ENCODE data around the gene RABGAP1. TPM values are rescaled to one million over a fixed set of nuclear protein-coding genes. Genes with fewer than 3 reads are reported as not detected.

Gene RABGAP1
- total and polyA plus RNA-seq, 2 experiments from 2014 or later = 8.5 to 33.9 TPM

- TF ChIP-seq, protein P1, sequence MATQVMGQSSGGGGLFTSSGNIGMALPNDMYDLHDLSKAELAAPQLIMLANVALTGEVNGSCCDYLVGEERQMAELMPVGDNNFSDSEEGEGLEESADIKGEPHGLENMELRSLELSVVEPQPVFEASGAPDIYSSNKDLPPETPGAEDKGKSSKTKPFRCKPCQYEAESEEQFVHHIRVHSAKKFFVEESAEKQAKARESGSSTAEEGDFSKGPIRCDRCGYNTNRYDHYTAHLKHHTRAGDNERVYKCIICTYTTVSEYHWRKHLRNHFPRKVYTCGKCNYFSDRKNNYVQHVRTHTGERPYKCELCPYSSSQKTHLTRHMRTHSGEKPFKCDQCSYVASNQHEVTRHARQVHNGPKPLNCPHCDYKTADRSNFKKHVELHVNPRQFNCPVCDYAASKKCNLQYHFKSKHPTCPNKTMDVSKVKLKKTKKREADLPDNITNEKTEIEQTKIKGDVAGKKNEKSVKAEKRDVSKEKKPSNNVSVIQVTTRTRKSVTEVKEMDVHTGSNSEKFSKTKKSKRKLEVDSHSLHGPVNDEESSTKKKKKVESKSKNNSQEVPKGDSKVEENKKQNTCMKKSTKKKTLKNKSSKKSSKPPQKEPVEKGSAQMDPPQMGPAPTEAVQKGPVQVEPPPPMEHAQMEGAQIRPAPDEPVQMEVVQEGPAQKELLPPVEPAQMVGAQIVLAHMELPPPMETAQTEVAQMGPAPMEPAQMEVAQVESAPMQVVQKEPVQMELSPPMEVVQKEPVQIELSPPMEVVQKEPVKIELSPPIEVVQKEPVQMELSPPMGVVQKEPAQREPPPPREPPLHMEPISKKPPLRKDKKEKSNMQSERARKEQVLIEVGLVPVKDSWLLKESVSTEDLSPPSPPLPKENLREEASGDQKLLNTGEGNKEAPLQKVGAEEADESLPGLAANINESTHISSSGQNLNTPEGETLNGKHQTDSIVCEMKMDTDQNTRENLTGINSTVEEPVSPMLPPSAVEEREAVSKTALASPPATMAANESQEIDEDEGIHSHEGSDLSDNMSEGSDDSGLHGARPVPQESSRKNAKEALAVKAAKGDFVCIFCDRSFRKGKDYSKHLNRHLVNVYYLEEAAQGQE (IDR thresholded peaks at IDR 0.05; ENCODE audit: unreplicated experiment) = no peak
- TF ChIP-seq EZH2 (IDR thresholded peaks at IDR 0.05; ENCODE audit: low read depth, unreplicated experiment) (no peak), NANOG (IDR thresholded peaks at IDR 0.05; ENCODE audit: borderline replicate concordance) (no peak)
Measured at GRCh38 chr9:122955961-122956360, 15.1 kb downstream of the RABGAP1 start (continued).

- H3K4me3 ChIP-seq = no peak overlapping the region
- H3K79me2 ChIP-seq (replicated peaks; ENCODE audit: insufficient read depth) = peaks cover 16% of the 10 kb centered on the region
- Mint-ChIP-seq H3K4me3 (no peak overlapping the region), H3K9me3 (no peaks in the 10 kb centered on the region), H3K27ac (no peak overlapping the region), H3K4me1 (no peaks in the 10 kb centered on the region), H3K27me3 (ENCODE audit: insufficient read depth, low read depth, poor library complexity) (no peaks in the 10 kb centered on the region), H3K36me3 (ENCODE audit: low read depth) (peaks cover 25% of the 10 kb centered on the region)
- peaks cover 11% of the 10 kb centered on the region; the same call in 1 of the 2 replicates for H3K36me3 ChIP-seq (ENCODE audit: insufficient read depth)
- ATAC-seq (no peak), DNase-seq (ENCODE audit: low spot score) (no peak)
- H4K20me1 ChIP-seq (replicated peaks; ENCODE audit: insufficient read depth) = no peaks in the 10 kb centered on the region
- H2AFZ ChIP-seq = no peak overlapping the region
- H3K27me3 ChIP-seq (ENCODE audit: insufficient read depth) = no peaks in the 10 kb centered on the region
- no peak overlapping the region for H3K4me2 ChIP-seq
- H3K9me2 ChIP-seq (ENCODE audit: insufficient read depth) = no peaks in the 10 kb centered on the region
- H3F3A ChIP-seq (replicated peaks; ENCODE audit: low read depth) = no peaks in the 10 kb centered on the region
- no peaks in the 10 kb centered on the region for H3K4me1 ChIP-seq (ENCODE audit: insufficient read depth)
- no peak overlapping the region for H3K27ac ChIP-seq (ENCODE audit: low read depth)
- TF ChIP-seq JUNB (IDR thresholded peaks at IDR 0.05; ENCODE audit: unreplicated experiment) = no peak
- TF ChIP-seq, protein P1 (IDR thresholded peaks at IDR 0.05; ENCODE audit: unreplicated experiment) = no peak
- TF ChIP-seq EZH2phosphoT487 (IDR thresholded peaks at IDR 0.05; ENCODE audit: unreplicated experiment) = no peak
- no peak for TF ChIP-seq ETS1 (IDR thresholded peaks at IDR 0.05)
- no peak for TF ChIP-seq POLR2AphosphoS5 (IDR thresholded peaks at IDR 0.05; ENCODE audit: low read depth)
- no peak for TF ChIP-seq EZH2 (IDR thresholded peaks at IDR 0.05; ENCODE audit: low read depth, unreplicated experiment)
- no peak for TF ChIP-seq ZNF462 (CRISPR knock-in tag; IDR thresholded peaks at IDR 0.05)
- no peak for TF ChIP-seq NANOG (IDR thresholded peaks at IDR 0.05; ENCODE audit: borderline replicate concordance)
- no peak for TF ChIP-seq STAT1 (IDR thresholded peaks at IDR 0.05; ENCODE audit: unreplicated experiment)
- TF ChIP-seq CREB1 (CRISPR knock-in tag; IDR thresholded peaks at IDR 0.05; ENCODE audit: low read depth) = no peak
Measured at GRCh38 chr9:122961139-122961538, 20.3 kb downstream of the RABGAP1 start.

Measured in GM23338 (cell line).